ENCODE measurements around the gene ACTG1.

ACTG1 gene

GRCh38 chr17:81518785-81519283 lies 6.2 kb upstream of the ACTG1 start:
- TF ChIP-seq CTCF (IDR thresholded peaks at IDR 0.05; ENCODE audit: borderline replicate concordance, insufficient read depth, low read depth, low read length): no peak
- peak overlapping the region; percentile 62 for H3K4me3 ChIP-seq (ENCODE audit: low read depth, low read length)

GRCh38 chr17:81518113-81518784 lies 5.7 kb upstream of the ACTG1 start:
- peak overlapping the region; percentile 62 for H3K4me3 ChIP-seq (ENCODE audit: low read depth, low read length)

GRCh38 chr17:81517339-81518112 lies 4.9 kb upstream of the ACTG1 start:
- peak overlapping the region; percentile 71 for H3K4me3 ChIP-seq (ENCODE audit: low read depth, low read length)
- TF ChIP-seq CTCF (IDR thresholded peaks at IDR 0.05; ENCODE audit: borderline replicate concordance, insufficient read depth, low read depth, low read length): 0 out of 2 replicates have a peak, but pooled peaks have one; percentile 6

More at GRCh38 chr17:81518113-81518784, 5.7 kb upstream of the ACTG1 start:
- TF ChIP-seq CTCF (IDR thresholded peaks at IDR 0.05; ENCODE audit: borderline replicate concordance, insufficient read depth, low read depth, low read length): no peak

- no peak for TF ChIP-seq CTCF (IDR thresholded peaks at IDR 0.05; ENCODE audit: borderline replicate concordance, insufficient read depth, low read depth, low read length)
- peak overlapping the region; percentile 71 for H3K4me3 ChIP-seq (ENCODE audit: low read depth, low read length)
Observed at GRCh38 chr17:81517009-81517338, 4.4 kb upstream of the ACTG1 start.

GRCh38 chr17:81516439-81516838 lies 3.8 kb upstream of the ACTG1 start:
- peak overlapping the region; percentile 71 for H3K4me3 ChIP-seq (ENCODE audit: low read depth, low read length)
- TF ChIP-seq CTCF (IDR thresholded peaks at IDR 0.05; ENCODE audit: borderline replicate concordance, insufficient read depth, low read depth, low read length): no peak

- TF ChIP-seq CTCF (IDR thresholded peaks at IDR 0.05; ENCODE audit: borderline replicate concordance, insufficient read depth, low read depth, low read length): no peak
Observed at GRCh38 chr17:81515530-81516041, 3.0 kb upstream of the ACTG1 start.

More at GRCh38 chr17:81515530-81516041, 3.0 kb upstream of the ACTG1 start:
- H3K4me3 ChIP-seq (ENCODE audit: low read depth, low read length): peak overlapping the region; percentile 71

Data from GM12875 (cell line).